ENCODE results near the gene ITGA2B.

DNA sequence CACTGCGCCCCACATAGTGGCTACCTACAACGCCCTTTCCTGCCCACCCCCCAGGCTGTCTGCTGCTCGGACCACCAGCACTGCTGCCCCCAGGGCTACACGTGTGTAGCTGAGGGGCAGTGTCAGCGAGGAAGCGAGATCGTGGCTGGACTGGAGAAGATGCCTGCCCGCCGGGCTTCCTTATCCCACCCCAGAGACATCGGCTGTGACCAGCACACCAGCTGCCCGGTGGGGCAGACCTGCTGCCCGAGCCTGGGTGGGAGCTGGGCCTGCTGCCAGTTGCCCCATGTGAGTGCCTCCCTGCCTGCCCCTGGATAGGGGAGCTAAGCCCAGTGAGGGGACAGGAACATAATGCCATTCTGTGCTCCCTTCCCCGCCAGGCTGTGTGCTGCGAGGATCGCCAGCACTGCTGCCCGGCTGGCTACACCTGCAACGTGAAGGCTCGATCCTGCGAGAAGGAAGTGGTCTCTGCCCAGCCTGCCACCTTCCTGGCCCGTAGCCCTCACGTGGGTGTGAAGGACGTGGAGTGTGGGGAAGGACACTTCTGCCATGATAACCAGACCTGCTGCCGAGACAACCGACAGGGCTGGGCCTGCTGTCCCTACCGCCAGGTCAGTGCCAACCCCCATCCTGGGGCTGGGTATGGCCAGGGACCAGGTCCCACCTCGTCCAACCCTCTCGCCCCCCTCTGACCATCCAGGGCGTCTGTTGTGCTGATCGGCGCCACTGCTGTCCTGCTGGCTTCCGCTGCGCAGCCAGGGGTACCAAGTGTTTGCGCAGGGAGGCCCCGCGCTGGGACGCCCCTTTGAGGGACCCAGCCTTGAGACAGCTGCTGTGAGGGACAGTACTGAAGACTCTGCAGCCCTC is 37.3 kb downstream of the ITGA2B start:
- TF ChIP-seq, protein P1, sequence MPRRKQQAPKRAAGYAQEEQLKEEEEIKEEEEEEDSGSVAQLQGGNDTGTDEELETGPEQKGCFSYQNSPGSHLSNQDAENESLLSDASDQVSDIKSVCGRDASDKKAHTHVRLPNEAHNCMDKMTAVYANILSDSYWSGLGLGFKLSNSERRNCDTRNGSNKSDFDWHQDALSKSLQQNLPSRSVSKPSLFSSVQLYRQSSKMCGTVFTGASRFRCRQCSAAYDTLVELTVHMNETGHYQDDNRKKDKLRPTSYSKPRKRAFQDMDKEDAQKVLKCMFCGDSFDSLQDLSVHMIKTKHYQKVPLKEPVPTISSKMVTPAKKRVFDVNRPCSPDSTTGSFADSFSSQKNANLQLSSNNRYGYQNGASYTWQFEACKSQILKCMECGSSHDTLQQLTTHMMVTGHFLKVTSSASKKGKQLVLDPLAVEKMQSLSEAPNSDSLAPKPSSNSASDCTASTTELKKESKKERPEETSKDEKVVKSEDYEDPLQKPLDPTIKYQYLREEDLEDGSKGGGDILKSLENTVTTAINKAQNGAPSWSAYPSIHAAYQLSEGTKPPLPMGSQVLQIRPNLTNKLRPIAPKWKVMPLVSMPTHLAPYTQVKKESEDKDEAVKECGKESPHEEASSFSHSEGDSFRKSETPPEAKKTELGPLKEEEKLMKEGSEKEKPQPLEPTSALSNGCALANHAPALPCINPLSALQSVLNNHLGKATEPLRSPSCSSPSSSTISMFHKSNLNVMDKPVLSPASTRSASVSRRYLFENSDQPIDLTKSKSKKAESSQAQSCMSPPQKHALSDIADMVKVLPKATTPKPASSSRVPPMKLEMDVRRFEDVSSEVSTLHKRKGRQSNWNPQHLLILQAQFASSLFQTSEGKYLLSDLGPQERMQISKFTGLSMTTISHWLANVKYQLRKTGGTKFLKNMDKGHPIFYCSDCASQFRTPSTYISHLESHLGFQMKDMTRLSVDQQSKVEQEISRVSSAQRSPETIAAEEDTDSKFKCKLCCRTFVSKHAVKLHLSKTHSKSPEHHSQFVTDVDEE (CRISPR knock-in tag; IDR thresholded peaks at IDR 0.05), result no peak
- TF ChIP-seq PPARA (CRISPR knock-in tag; IDR thresholded peaks at IDR 0.05; ENCODE audit: borderline replicate concordance) (no peak), TCF4 (CRISPR knock-in tag; IDR thresholded peaks at IDR 0.05; ENCODE audit: borderline replicate concordance) (no peak), ZC3H10 (CRISPR knock-in tag; IDR thresholded peaks at IDR 0.05) (no peak), ZFP30 (CRISPR knock-in tag; IDR thresholded peaks at IDR 0.05) (no peak), ISL1 (CRISPR knock-in tag; IDR thresholded peaks at IDR 0.05) (no peak), ARNTL (CRISPR knock-in tag; IDR thresholded peaks at IDR 0.05; ENCODE audit: borderline replicate concordance, low read depth) (no peak), ZNF70 (CRISPR knock-in tag; IDR thresholded peaks at IDR 0.05) (no peak), ZFP3 (CRISPR knock-in tag; IDR thresholded peaks at IDR 0.05) (no peak), BACH2 (CRISPR knock-in tag; IDR thresholded peaks at IDR 0.05; ENCODE audit: borderline replicate concordance) (no peak)
- TF ChIP-seq, protein P2, sequence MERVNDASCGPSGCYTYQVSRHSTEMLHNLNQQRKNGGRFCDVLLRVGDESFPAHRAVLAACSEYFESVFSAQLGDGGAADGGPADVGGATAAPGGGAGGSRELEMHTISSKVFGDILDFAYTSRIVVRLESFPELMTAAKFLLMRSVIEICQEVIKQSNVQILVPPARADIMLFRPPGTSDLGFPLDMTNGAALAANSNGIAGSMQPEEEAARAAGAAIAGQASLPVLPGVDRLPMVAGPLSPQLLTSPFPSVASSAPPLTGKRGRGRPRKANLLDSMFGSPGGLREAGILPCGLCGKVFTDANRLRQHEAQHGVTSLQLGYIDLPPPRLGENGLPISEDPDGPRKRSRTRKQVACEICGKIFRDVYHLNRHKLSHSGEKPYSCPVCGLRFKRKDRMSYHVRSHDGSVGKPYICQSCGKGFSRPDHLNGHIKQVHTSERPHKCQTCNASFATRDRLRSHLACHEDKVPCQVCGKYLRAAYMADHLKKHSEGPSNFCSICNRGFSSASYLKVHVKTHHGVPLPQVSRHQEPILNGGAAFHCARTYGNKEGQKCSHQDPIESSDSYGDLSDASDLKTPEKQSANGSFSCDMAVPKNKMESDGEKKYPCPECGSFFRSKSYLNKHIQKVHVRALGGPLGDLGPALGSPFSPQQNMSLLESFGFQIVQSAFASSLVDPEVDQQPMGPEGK (CRISPR knock-in tag; IDR thresholded peaks at IDR 0.05; ENCODE audit: borderline replicate concordance), result no peak
- TF ChIP-seq, protein P3, sequence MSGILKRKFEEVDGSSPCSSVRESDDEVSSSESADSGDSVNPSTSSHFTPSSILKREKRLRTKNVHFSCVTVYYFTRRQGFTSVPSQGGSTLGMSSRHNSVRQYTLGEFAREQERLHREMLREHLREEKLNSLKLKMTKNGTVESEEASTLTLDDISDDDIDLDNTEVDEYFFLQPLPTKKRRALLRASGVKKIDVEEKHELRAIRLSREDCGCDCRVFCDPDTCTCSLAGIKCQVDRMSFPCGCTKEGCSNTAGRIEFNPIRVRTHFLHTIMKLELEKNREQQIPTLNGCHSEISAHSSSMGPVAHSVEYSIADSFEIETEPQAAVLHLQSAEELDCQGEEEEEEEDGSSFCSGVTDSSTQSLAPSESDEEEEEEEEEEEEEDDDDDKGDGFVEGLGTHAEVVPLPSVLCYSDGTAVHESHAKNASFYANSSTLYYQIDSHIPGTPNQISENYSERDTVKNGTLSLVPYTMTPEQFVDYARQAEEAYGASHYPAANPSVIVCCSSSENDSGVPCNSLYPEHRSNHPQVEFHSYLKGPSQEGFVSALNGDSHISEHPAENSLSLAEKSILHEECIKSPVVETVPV (CRISPR knock-in tag; IDR thresholded peaks at IDR 0.05), result no peak

Measured in SK-N-SH treated with all-trans-retinoic acid at 6 μM for 48 hours (cell line).